GM23338 (cell line): ENCODE data around the gene MAD1L1.

Source experiments
- EZH2 ChIP-seq: fragments of 200-600 bp; sonication (generic); IDR thresholded peaks from one replicate; pipeline ENCODE4 v1.8.0; 2017; ENCODE audit warnings: antibody characterized with exemption, mild to moderate bottlenecking, low read depth; ENCODE audit not compliant: unreplicated experiment
- EZH2phosphoT487 ChIP-seq: fragments of 200-600 bp; sonication (generic); IDR thresholded peaks from one replicate; pipeline ENCODE4 v1.8.1; 2018; ENCODE audit warnings: antibody characterized with exemption; ENCODE audit not compliant: unreplicated experiment
- POLR2AphosphoS5 ChIP-seq: IDR thresholded peaks from 2 replicates; pipeline ENCODE4 v1.6.1; 2016; ENCODE audit warnings: antibody characterized with exemption, low read depth
- TF ChIP-seq, protein P1 (sequence below), 2 experiments: fragments of 200-600 bp in 1 of 2; sonication (generic) in 1 of 2; conservative IDR thresholded peaks; 2 replicates each; pipeline versions ENCODE4 v1.5.1 to v1.6.1; 2016 to 2017; ENCODE audit warnings: antibody characterized with exemption in 2 of 2, low read depth in 2 of 2, mild to moderate bottlenecking in 2 of 2, moderate library complexity in 1 of 2
- TF ChIP-seq, protein P2 (sequence below): IDR thresholded peaks from one replicate; pipeline ENCODE4 v1.6.1; 2018; ENCODE audit warnings: antibody characterized with exemption; ENCODE audit not compliant: unreplicated experiment

DNA sequence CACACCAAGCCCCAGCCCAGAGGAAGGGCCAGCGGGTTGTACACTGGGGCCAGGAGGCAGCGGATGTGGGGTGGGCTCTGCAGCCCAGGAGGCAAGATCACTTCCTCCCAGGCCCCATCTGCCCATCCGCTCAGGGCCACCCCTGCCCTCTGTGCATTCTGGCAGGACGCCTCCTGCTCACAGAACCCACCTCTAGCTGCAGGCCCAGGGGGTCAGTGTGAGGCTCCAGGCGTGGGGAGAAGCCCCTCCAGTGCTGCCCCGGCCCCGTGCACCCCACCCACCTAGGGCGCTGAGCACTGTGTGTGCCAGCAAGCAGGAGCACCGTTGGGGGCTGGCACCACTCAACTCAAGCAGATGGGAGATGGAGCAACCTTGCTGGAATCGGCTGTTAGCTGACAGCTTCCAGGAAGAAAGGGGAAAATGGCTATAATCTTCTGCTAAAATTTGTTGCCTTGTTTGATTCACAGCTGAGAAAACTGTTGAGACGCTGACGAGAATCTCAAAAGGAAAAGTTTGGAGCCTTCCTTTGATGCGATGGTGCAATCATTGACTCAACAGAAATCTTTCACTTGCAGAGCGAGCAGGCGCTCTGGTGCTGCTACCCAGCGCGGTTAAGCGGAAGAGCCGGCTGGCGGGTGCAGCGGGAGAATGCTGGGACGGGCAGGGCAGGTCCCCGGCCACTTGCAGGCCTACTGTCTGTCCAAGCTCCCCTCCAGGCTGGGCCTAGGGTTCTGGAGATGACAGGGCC lies 286.5 kb downstream of the MAD1L1 start:
- TF ChIP-seq, protein P1, sequence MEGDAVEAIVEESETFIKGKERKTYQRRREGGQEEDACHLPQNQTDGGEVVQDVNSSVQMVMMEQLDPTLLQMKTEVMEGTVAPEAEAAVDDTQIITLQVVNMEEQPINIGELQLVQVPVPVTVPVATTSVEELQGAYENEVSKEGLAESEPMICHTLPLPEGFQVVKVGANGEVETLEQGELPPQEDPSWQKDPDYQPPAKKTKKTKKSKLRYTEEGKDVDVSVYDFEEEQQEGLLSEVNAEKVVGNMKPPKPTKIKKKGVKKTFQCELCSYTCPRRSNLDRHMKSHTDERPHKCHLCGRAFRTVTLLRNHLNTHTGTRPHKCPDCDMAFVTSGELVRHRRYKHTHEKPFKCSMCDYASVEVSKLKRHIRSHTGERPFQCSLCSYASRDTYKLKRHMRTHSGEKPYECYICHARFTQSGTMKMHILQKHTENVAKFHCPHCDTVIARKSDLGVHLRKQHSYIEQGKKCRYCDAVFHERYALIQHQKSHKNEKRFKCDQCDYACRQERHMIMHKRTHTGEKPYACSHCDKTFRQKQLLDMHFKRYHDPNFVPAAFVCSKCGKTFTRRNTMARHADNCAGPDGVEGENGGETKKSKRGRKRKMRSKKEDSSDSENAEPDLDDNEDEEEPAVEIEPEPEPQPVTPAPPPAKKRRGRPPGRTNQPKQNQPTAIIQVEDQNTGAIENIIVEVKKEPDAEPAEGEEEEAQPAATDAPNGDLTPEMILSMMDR (conservative IDR thresholded peaks at IDR 0.05; ENCODE audit: low read depth in 2 of 2), result no peak
- TF ChIP-seq EZH2phosphoT487 (no peak), EZH2 (no peak), POLR2AphosphoS5 (no peak)
- TF ChIP-seq, protein P2, sequence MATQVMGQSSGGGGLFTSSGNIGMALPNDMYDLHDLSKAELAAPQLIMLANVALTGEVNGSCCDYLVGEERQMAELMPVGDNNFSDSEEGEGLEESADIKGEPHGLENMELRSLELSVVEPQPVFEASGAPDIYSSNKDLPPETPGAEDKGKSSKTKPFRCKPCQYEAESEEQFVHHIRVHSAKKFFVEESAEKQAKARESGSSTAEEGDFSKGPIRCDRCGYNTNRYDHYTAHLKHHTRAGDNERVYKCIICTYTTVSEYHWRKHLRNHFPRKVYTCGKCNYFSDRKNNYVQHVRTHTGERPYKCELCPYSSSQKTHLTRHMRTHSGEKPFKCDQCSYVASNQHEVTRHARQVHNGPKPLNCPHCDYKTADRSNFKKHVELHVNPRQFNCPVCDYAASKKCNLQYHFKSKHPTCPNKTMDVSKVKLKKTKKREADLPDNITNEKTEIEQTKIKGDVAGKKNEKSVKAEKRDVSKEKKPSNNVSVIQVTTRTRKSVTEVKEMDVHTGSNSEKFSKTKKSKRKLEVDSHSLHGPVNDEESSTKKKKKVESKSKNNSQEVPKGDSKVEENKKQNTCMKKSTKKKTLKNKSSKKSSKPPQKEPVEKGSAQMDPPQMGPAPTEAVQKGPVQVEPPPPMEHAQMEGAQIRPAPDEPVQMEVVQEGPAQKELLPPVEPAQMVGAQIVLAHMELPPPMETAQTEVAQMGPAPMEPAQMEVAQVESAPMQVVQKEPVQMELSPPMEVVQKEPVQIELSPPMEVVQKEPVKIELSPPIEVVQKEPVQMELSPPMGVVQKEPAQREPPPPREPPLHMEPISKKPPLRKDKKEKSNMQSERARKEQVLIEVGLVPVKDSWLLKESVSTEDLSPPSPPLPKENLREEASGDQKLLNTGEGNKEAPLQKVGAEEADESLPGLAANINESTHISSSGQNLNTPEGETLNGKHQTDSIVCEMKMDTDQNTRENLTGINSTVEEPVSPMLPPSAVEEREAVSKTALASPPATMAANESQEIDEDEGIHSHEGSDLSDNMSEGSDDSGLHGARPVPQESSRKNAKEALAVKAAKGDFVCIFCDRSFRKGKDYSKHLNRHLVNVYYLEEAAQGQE, result no peak
